Parathyroid adenoma (tissue), 2 donors: ENCODE data around the gene TFB1M.

Experiments used
- H2AFZ ChIP-seq: fragments of 300-600 bp; sonication (generic); one replicate; pipeline ENCODE4 v1.7.0; 2017; ENCODE audit warnings: antibody characterized with exemption, mild to moderate bottlenecking
- H3K27ac ChIP-seq: fragments of 300-600 bp; sonication (generic); one replicate; pipeline ENCODE4 v1.7.0; 2017
- H3K27me3 ChIP-seq: fragments of 300-600 bp; sonication (generic); one replicate; pipeline ENCODE4 v1.7.0; 2017; ENCODE audit warnings: low read length; ENCODE audit not compliant: control insufficient read depth, insufficient read depth
- H3K36me3 ChIP-seq: fragments of 300-600 bp; sonication (generic); one replicate; pipeline ENCODE4 v1.7.0; 2017; ENCODE audit warnings: low read length; ENCODE audit not compliant: control insufficient read depth, insufficient read depth
- H3K4me1 ChIP-seq: fragments of 300-600 bp; sonication (generic); one replicate; pipeline ENCODE4 v1.7.0; 2017; ENCODE audit warnings: control low read depth
- H3K4me2 ChIP-seq: fragments of 300-600 bp; sonication (generic); one replicate; pipeline ENCODE4 v1.7.0; 2017; ENCODE audit warnings: low read length
- H3K4me3 ChIP-seq: fragments of 300-600 bp; sonication (generic); one replicate; pipeline ENCODE4 v1.7.0; 2017; ENCODE audit warnings: low read depth, low read length
- H3K79me2 ChIP-seq: fragments of 300-600 bp; sonication (generic); one replicate; pipeline ENCODE4 v1.7.0; 2017; ENCODE audit warnings: control low read depth
- H3K9ac ChIP-seq: fragments of 300-600 bp; sonication (generic); one replicate; pipeline ENCODE4 v1.7.0; 2017; ENCODE audit warnings: mild to moderate bottlenecking
- H3K9me3 ChIP-seq: fragments of 300-600 bp; sonication (generic); one replicate; pipeline ENCODE4 v1.7.0; 2017; ENCODE audit warnings: low read length; ENCODE audit not compliant: control insufficient read depth
- TF ChIP-seq, protein P1 (sequence below): fragments of 300-600 bp; sonication (generic); IDR thresholded peaks from one replicate; pipeline ENCODE4 v1.7.0; 2017; ENCODE audit warnings: antibody characterized with exemption, mild to moderate bottlenecking
- donor health status: primary hyperparathyroidism.

Gene TFB1M

DNA sequence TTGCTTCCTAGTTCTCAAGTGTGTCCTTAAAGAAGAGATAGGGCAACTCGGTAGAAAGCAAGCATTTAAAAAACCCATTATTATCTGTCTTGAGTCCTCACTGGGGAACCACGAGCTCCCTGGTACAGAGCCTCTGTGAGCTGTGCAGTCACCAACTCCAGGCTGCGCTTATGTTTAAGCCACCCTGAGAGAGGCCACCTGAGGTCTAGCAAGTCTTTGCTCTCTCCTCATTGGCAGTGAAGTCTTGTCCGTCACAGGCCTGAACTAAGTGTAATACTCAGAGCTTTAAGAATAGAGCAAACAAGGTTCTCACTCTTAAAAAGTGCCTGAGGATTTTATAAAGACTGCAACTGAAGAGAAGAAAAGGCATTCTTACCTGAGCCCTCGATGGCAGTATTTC, 54.4 kb downstream of the TFB1M start:
- H3K4me3 ChIP-seq = no peak overlapping the region
- TF ChIP-seq, protein P1, sequence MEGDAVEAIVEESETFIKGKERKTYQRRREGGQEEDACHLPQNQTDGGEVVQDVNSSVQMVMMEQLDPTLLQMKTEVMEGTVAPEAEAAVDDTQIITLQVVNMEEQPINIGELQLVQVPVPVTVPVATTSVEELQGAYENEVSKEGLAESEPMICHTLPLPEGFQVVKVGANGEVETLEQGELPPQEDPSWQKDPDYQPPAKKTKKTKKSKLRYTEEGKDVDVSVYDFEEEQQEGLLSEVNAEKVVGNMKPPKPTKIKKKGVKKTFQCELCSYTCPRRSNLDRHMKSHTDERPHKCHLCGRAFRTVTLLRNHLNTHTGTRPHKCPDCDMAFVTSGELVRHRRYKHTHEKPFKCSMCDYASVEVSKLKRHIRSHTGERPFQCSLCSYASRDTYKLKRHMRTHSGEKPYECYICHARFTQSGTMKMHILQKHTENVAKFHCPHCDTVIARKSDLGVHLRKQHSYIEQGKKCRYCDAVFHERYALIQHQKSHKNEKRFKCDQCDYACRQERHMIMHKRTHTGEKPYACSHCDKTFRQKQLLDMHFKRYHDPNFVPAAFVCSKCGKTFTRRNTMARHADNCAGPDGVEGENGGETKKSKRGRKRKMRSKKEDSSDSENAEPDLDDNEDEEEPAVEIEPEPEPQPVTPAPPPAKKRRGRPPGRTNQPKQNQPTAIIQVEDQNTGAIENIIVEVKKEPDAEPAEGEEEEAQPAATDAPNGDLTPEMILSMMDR = no peak
- no peaks in the 10 kb centered on the region for H3K27me3 ChIP-seq
- H3K27ac ChIP-seq = no peak overlapping the region
- no peak overlapping the region for H3K9ac ChIP-seq
- H3K4me2 ChIP-seq = no peak overlapping the region
- no peaks in the 10 kb centered on the region for H3K36me3 ChIP-seq
- H3K79me2 ChIP-seq = no peaks in the 10 kb centered on the region
- H3K4me1 ChIP-seq = no peaks in the 10 kb centered on the region
- no peak overlapping the region for H2AFZ ChIP-seq
- H3K9me3 ChIP-seq = no peaks in the 10 kb centered on the region

GRCh38 chr6:155259204-155259603, 55.1 kb downstream of the TFB1M start:
- TF ChIP-seq, protein P1 = no peak
- H3K79me2 ChIP-seq = no peaks in the 10 kb centered on the region
- no peak overlapping the region for H2AFZ ChIP-seq
- no peaks in the 10 kb centered on the region for H3K9me3 ChIP-seq
- H3K36me3 ChIP-seq = no peaks in the 10 kb centered on the region
- H3K27ac ChIP-seq = no peak overlapping the region
- H3K4me1 ChIP-seq = no peaks in the 10 kb centered on the region
- H3K27me3 ChIP-seq = no peaks in the 10 kb centered on the region
- H3K4me3 ChIP-seq = no peak overlapping the region
- no peak overlapping the region for H3K4me2 ChIP-seq
- H3K9ac ChIP-seq = no peak overlapping the region

DNA sequence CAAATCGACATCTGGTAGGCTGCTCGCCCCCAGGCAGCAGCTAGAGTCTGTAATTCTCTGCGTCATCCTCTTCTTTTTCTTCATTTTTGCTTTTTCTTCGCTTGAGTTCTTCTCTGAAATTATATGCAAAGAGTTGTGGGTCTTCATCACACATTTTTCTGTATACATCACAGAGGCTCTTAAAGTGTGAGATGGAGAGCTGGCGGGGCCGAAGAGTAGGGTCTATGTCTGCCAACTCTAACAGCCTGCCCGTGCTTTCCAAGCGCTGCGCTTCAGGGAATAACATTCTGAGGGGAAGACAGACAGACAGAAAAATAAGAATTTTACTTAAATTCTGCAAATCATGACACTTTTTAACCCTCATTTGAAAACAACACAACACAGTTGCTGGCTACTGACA, 56.5 kb downstream of the TFB1M start:
- Histone ChIP-seq H3K9ac (no peak overlapping the region), H3K36me3 (no peaks in the 10 kb centered on the region), H3K9me3 (no peaks in the 10 kb centered on the region), H3K27ac (no peak overlapping the region), H3K79me2 (no peaks in the 10 kb centered on the region), H3K27me3 (no peaks in the 10 kb centered on the region), H3K4me3 (no peak overlapping the region), H3K4me1 (no peaks in the 10 kb centered on the region), H2AFZ (no peak overlapping the region), H3K4me2 (no peak overlapping the region)
- TF ChIP-seq, protein P1 = no peak

DNA sequence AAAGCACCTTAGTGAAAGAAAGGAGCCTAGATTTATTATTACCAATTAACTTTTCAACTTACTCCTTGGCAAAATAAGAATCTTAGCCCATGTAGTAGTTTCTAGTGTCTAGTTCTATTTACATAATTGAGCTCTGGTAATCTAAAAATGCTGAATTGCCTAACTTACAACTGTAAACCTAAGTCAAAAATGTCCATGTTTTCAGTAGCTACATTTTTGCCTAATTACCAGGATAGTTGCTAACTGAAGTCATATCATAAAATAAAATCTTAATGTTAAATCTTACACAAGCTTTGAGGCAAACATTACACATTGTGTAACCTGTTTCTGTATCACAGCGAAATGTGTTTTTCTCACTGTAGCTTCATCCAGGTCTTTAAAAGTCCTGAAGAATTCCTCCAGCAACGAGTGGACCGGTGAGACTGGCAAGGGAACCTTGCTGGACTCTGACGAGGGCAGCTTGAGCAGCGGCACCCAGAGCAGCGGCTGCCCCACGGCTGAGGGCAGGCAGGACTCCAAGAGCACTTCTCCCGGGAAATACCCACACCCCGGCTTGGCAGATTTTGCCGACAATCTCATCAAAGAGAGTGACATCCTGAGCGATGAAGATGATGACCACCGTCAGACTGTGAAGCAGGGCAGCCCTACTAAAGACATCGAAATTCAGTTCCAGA, 58.0 kb downstream of the TFB1M start:
- H3K36me3 ChIP-seq = no peaks in the 10 kb centered on the region
- H3K9me3 ChIP-seq = no peaks in the 10 kb centered on the region
- no peak overlapping the region for H3K9ac ChIP-seq
- H3K4me1 ChIP-seq = no peaks in the 10 kb centered on the region
- H2AFZ ChIP-seq = no peak overlapping the region
- no peak overlapping the region for H3K4me3 ChIP-seq
- TF ChIP-seq, protein P1 = no peak
- no peaks in the 10 kb centered on the region for H3K79me2 ChIP-seq
- no peak overlapping the region for H3K4me2 ChIP-seq
- H3K27me3 ChIP-seq = no peaks in the 10 kb centered on the region
- H3K27ac ChIP-seq = no peak overlapping the region

- TF ChIP-seq, protein P1 = no peak
- Histone ChIP-seq H3K27me3 (no peaks in the 10 kb centered on the region), H3K4me1 (no peaks in the 10 kb centered on the region), H3K4me2 (no peak overlapping the region), H3K4me3 (no peak overlapping the region), H3K79me2 (no peaks in the 10 kb centered on the region), H3K36me3 (no peaks in the 10 kb centered on the region), H3K9me3 (no peaks in the 10 kb centered on the region), H3K9ac (no peak overlapping the region), H3K27ac (no peak overlapping the region), H2AFZ (no peak overlapping the region)
These were observed 60.1 kb downstream of the TFB1M start for GRCh38 chr6:155254139-155254538.
